ENCODE results near the gene DFFA. TPM values are rescaled to one million over a fixed set of nuclear protein-coding genes. Genes with fewer than 3 reads are reported as not detected.

Gene DFFA
- total RNA-seq (2021) (86.4 to 86.7 TPM (median 86.5 TPM) in 3 replicates), Bru-seq, nascent RNA (percentile 93 among the genes with signal in this experiment)
- long read RNA-seq, experiment 1, full-length matches to known transcripts = 122 of 152 reads
- long read RNA-seq, experiment 1, partial matches to known transcripts = 3 of 152 reads
- long read RNA-seq, experiment 1, other reads (novel, unspliced or antisense) = 27 of 152 reads
- long read RNA-seq, experiment 2, full-length matches to known transcripts = 33 of 99 reads
- long read RNA-seq, experiment 2, partial matches to known transcripts = 12 of 99 reads
- long read RNA-seq, experiment 2, other reads (novel, unspliced or antisense) = 54 of 99 reads
- long read RNA-seq, experiment 3, full-length matches to known transcripts = 186 of 231 reads
- long read RNA-seq, experiment 3, partial matches to known transcripts = 35 of 231 reads
- long read RNA-seq, experiment 3, other reads (novel, unspliced or antisense) = 10 of 231 reads

DNA sequence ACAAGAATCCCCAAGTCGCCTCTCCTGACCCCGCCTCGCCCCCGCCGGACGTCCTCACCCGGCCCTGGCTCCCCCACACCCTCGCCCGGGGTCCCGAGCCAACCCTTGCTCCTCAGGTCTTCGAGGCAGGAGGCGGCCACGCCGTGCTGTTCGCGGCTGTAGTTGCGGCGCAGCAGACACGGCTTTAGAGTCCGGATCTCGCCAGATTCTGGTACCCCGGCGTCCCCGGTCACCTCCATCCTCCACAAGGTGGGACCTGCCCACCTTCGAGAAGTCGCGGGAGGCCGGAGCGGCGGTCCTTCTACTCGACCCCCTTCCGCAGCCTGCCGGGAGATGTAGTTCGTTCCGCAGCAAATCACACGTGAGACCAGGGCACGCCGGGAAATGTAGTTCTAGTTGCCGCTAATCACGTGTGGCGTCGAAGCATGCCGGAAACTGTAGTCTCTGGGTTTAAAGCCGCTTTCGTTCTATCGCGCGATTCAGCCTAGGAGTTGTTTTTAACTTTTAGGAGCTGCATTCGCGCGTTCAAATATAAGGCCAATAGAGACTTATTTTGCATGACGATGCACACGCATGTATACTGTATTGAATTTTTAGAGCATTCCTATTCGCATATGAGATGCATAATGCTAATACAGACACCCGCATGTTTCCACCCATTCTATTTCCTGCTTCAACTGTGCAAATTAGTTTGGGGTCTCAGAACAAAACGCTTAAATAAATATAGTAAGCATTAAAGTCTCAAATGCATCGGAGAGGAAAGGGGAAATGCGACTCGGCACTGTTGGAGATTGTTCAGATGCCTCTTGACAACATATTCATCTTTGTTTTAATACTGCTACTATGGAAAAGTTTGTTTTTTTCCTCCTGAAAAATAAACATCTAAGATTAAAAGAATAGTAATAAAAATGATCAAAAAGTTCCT, at the start of gene DFFA:
TSS of gene DFFA (minus strand) at position 310 of the 925 bp plus-strand sequence. CDS start at position 239, 71 bp downstream.
- Mint-ChIP-seq H3K36me3 (peaks cover 25% of the 10 kb centered on the region), H3K4me1 (peaks cover 24% of the 10 kb centered on the region), H3K9me3 (no peaks in the 10 kb centered on the region), H3K27ac (peak within 1 kb of the TSS; percentile 98), H3K4me3 (peak within 1 kb of the TSS; percentile 99), H3K27me3 (ENCODE audit: low read depth) (no peaks in the 10 kb centered on the region)
- POLR2A ChIA-PET = no interaction called here
- CTCF ChIA-PET = no interaction called here
- peak; percentile 98 for DNase-seq (ENCODE audit: low spot score)
- ATAC-seq = peak; percentile 86
- TF ChIP-seq IRF2 (CRISPR knock-in tag; IDR thresholded peaks at IDR 0.05; ENCODE audit: borderline replicate concordance, low read depth) = no peak
- 0 out of 2 replicates have a peak, but pooled peaks have one; percentile 19 for TF ChIP-seq ZNF317 (CRISPR knock-in tag; IDR thresholded peaks at IDR 0.05; ENCODE audit: borderline replicate concordance, low read depth)
- TF ChIP-seq ZNF121 (CRISPR knock-in tag; IDR thresholded peaks at IDR 0.05) = no peak
- no peak for TF ChIP-seq ZNF423 (CRISPR knock-in tag; IDR thresholded peaks at IDR 0.05)
- no peak for TF ChIP-seq EMX1 (CRISPR knock-in tag; IDR thresholded peaks at IDR 0.05)
- TF ChIP-seq MXD4 (CRISPR knock-in tag; IDR thresholded peaks at IDR 0.05; ENCODE audit: borderline replicate concordance) = 0 out of 2 replicates have a peak, but pooled peaks have one; percentile 29
- no peak for TF ChIP-seq ZMAT4 (CRISPR knock-in tag; IDR thresholded peaks at IDR 0.05)
- TF ChIP-seq TEAD1 (CRISPR knock-in tag; IDR thresholded peaks at IDR 0.05) = peak; percentile 67; the same call in 1 of the 2 replicates
- TF ChIP-seq CBFB (CRISPR knock-in tag; IDR thresholded peaks at IDR 0.05; ENCODE audit: low read depth) = no peak
- no peak; the same call in 1 of the 2 replicates for TF ChIP-seq ARID4B (CRISPR knock-in tag; IDR thresholded peaks at IDR 0.05; ENCODE audit: borderline replicate concordance)
- peak; percentile 72; the same call in 1 of the 2 replicates for TF ChIP-seq ETV6 (CRISPR knock-in tag; IDR thresholded peaks at IDR 0.05)
- no peak for TF ChIP-seq HMGA2 (CRISPR knock-in tag; IDR thresholded peaks at IDR 0.05)
- TF ChIP-seq NFATC4 (CRISPR knock-in tag; IDR thresholded peaks at IDR 0.05) = no peak
- no peak for TF ChIP-seq NFE2L1 (CRISPR knock-in tag; IDR thresholded peaks at IDR 0.05)
- TF ChIP-seq, protein P1, sequence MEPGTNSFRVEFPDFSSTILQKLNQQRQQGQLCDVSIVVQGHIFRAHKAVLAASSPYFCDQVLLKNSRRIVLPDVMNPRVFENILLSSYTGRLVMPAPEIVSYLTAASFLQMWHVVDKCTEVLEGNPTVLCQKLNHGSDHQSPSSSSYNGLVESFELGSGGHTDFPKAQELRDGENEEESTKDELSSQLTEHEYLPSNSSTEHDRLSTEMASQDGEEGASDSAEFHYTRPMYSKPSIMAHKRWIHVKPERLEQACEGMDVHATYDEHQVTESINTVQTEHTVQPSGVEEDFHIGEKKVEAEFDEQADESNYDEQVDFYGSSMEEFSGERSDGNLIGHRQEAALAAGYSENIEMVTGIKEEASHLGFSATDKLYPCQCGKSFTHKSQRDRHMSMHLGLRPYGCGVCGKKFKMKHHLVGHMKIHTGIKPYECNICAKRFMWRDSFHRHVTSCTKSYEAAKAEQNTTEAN (CRISPR knock-in tag; IDR thresholded peaks at IDR 0.05) = no peak; the same call in 1 of the 2 replicates
- TF ChIP-seq, protein P2, sequence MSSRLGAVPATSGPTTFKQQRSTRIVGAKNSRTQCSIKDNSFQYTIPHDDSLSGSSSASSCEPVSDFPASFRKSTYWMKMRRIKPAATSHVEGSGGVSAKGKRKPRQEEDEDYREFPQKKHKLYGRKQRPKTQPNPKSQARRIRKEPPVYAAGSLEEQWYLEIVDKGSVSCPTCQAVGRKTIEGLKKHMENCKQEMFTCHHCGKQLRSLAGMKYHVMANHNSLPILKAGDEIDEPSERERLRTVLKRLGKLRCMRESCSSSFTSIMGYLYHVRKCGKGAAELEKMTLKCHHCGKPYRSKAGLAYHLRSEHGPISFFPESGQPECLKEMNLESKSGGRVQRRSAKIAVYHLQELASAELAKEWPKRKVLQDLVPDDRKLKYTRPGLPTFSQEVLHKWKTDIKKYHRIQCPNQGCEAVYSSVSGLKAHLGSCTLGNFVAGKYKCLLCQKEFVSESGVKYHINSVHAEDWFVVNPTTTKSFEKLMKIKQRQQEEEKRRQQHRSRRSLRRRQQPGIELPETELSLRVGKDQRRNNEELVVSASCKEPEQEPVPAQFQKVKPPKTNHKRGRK (CRISPR knock-in tag; IDR thresholded peaks at IDR 0.05; ENCODE audit: borderline replicate concordance) = no peak
- TF ChIP-seq, protein P3, sequence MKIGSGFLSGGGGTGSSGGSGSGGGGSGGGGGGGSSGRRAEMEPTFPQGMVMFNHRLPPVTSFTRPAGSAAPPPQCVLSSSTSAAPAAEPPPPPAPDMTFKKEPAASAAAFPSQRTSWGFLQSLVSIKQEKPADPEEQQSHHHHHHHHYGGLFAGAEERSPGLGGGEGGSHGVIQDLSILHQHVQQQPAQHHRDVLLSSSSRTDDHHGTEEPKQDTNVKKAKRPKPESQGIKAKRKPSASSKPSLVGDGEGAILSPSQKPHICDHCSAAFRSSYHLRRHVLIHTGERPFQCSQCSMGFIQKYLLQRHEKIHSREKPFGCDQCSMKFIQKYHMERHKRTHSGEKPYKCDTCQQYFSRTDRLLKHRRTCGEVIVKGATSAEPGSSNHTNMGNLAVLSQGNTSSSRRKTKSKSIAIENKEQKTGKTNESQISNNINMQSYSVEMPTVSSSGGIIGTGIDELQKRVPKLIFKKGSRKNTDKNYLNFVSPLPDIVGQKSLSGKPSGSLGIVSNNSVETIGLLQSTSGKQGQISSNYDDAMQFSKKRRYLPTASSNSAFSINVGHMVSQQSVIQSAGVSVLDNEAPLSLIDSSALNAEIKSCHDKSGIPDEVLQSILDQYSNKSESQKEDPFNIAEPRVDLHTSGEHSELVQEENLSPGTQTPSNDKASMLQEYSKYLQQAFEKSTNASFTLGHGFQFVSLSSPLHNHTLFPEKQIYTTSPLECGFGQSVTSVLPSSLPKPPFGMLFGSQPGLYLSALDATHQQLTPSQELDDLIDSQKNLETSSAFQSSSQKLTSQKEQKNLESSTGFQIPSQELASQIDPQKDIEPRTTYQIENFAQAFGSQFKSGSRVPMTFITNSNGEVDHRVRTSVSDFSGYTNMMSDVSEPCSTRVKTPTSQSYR (CRISPR knock-in tag; IDR thresholded peaks at IDR 0.05) = 0 out of 2 replicates have a peak, but pooled peaks have one; percentile 46
- TF ChIP-seq, protein P4, sequence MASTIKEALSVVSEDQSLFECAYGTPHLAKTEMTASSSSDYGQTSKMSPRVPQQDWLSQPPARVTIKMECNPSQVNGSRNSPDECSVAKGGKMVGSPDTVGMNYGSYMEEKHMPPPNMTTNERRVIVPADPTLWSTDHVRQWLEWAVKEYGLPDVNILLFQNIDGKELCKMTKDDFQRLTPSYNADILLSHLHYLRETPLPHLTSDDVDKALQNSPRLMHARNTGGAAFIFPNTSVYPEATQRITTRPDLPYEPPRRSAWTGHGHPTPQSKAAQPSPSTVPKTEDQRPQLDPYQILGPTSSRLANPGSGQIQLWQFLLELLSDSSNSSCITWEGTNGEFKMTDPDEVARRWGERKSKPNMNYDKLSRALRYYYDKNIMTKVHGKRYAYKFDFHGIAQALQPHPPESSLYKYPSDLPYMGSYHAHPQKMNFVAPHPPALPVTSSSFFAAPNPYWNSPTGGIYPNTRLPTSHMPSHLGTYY (CRISPR knock-in tag; IDR thresholded peaks at IDR 0.05) = no peak
- no peak for TF ChIP-seq TEAD4 (CRISPR knock-in tag; IDR thresholded peaks at IDR 0.05)
- TF ChIP-seq E2F5 (CRISPR knock-in tag; IDR thresholded peaks at IDR 0.05) = peak; percentile 77; the same call in 1 of the 2 replicates
- no peak for TF ChIP-seq NR3C1 (CRISPR knock-in tag; conservative IDR thresholded peaks at IDR 0.05; ENCODE audit: low read depth)
- no peak for TF ChIP-seq SMAD4 (CRISPR knock-in tag; IDR thresholded peaks at IDR 0.05)

Measured in WTC11 (cell line).